ENCODE measurements around the gene IER2. TPM values are rescaled to one million over a fixed set of nuclear protein-coding genes. Genes with fewer than 3 reads are reported as not detected.

The IER2 gene
- total and polyA plus RNA-seq, 9 of the 15 experiments (the other 6 are each of a cell fraction or from before 2014, with no cell fraction given), result 4.5 to 205 (median 23.7) TPM

DNA sequence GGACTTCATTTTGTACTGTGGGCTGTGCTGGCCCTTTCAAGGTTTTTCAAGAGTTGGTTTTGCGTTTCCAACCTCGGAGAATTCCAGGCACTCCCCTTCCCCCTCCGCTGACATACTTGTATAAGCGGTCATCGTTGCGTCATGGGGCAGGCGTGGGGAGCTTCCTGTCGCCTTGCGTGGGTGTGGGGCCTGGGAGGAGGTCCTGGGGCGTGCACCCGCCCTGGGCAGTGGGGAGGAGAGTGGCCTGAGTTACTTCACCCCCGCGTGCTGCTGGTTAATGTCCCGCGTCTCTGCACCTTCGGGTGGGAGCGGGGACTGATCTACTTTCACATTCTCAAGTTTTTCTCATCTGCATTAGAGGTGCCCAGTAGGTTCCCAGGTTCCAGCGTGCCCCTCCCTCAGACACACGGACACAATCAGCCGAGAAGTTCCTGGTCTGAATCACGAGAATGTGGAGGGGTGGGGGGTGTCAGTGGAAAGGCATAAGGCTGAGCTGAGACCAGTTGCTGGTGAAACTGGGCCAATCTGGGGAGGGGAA, 4.1 kb downstream of the IER2 start (continued):
- TF ChIP-seq ZNF717 (CRISPR knock-in tag; IDR thresholded peaks at IDR 0.05) (no peak), ZNF175 (CRISPR knock-in tag; IDR thresholded peaks at IDR 0.05; ENCODE audit: low read depth) (no peak), YY1 (IDR thresholded peaks at IDR 0.05; ENCODE audit: borderline replicate concordance in 1 of 3, control insufficient read depth in 1 of 3, extremely low read depth in 1 of 3, insufficient read depth in 3 of 3, insufficient read length in 1 of 3, insufficient replicate concordance in 2 of 3, low read depth in 1 of 3, low read length in 2 of 3) (peak in 1 of 3 experiments; percentile 25), RBM34 (IDR thresholded peaks at IDR 0.05; ENCODE audit: borderline replicate concordance, insufficient read depth, low read length) (no peak), MCM3 (IDR thresholded peaks at IDR 0.05) (no peak), SRSF9 (IDR thresholded peaks at IDR 0.05; ENCODE audit: borderline replicate concordance, low read depth, low read length) (no peak), ZNF561 (CRISPR knock-in tag; conservative IDR thresholded peaks at IDR 0.05) (no peak), ZNF584 (CRISPR knock-in tag; IDR thresholded peaks at IDR 0.05; ENCODE audit: low read depth) (no peak), HIVEP1 (CRISPR knock-in tag; IDR thresholded peaks at IDR 0.05) (no peak), KAT2B (IDR thresholded peaks at IDR 0.05; ENCODE audit: low read depth, low read length) (no peak), SREBF1 (IDR thresholded peaks at IDR 0.05; ENCODE audit: borderline replicate concordance, low read depth, low read length) (no peak), HMG20A (CRISPR knock-in tag; conservative IDR thresholded peaks at IDR 0.05) (no peak), RFX1 (IDR thresholded peaks at IDR 0.05) (no peak), GTF2A2 (tag; IDR thresholded peaks at IDR 0.05) (no peak), SNRNP70 (optimal IDR thresholded peaks at IDR 0.05; ENCODE audit: low read depth, low read length) (no peak), ATF1 (CRISPR knock-in tag; IDR thresholded peaks at IDR 0.05) (no peak), ATF1 (tag; IDR thresholded peaks at IDR 0.05) (peak; percentile 91), MAFK (IDR thresholded peaks at IDR 0.05; ENCODE audit: low read length) (no peak)
- TF ChIP-seq, protein P1, sequence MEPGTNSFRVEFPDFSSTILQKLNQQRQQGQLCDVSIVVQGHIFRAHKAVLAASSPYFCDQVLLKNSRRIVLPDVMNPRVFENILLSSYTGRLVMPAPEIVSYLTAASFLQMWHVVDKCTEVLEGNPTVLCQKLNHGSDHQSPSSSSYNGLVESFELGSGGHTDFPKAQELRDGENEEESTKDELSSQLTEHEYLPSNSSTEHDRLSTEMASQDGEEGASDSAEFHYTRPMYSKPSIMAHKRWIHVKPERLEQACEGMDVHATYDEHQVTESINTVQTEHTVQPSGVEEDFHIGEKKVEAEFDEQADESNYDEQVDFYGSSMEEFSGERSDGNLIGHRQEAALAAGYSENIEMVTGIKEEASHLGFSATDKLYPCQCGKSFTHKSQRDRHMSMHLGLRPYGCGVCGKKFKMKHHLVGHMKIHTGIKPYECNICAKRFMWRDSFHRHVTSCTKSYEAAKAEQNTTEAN (CRISPR knock-in tag; IDR thresholded peaks at IDR 0.05), result no peak
- TF ChIP-seq, protein P2, sequence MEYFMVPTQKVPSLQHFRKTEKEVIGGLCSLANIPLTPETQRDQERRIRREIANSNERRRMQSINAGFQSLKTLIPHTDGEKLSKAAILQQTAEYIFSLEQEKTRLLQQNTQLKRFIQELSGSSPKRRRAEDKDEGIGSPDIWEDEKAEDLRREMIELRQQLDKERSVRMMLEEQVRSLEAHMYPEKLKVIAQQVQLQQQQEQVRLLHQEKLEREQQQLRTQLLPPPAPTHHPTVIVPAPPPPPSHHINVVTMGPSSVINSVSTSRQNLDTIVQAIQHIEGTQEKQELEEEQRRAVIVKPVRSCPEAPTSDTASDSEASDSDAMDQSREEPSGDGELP (CRISPR knock-in tag; IDR thresholded peaks at IDR 0.05; ENCODE audit: borderline replicate concordance), result peak; percentile 46; the same call in 1 of the 2 replicates
- TF ChIP-seq, protein P3, sequence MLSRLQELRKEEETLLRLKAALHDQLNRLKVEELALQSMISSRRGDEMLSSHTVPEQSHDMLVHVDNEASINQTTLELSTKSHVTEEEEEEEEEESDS (CRISPR knock-in tag; IDR thresholded peaks at IDR 0.05), result no peak
- TF ChIP-seq, protein P4, sequence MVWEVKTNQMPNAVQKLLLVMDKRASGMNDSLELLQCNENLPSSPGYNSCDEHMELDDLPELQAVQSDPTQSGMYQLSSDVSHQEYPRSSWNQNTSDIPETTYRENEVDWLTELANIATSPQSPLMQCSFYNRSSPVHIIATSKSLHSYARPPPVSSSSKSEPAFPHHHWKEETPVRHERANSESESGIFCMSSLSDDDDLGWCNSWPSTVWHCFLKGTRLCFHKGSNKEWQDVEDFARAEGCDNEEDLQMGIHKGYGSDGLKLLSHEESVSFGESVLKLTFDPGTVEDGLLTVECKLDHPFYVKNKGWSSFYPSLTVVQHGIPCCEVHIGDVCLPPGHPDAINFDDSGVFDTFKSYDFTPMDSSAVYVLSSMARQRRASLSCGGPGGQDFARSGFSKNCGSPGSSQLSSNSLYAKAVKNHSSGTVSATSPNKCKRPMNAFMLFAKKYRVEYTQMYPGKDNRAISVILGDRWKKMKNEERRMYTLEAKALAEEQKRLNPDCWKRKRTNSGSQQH (CRISPR knock-in tag; IDR thresholded peaks at IDR 0.05), result no peak
